Skeletal muscle satellite cell (primary cell): ENCODE data around the gene ZNF502.

Source experiments
- H3K27me3 ChIP-seq: 2 replicates; pipeline ENCODE4 v1.7.0; 2013; ENCODE audit warnings: low read length; ENCODE audit not compliant: control insufficient read depth, insufficient read depth
- H3K36me3 ChIP-seq: 2 replicates; pipeline ENCODE4 v1.7.0; 2013; ENCODE audit warnings: mild to moderate bottlenecking, control low read depth, low read length; ENCODE audit not compliant: insufficient read depth
- H3K4me1 ChIP-seq: 2 replicates; pipeline ENCODE4 v1.7.0; 2013; ENCODE audit warnings: low read length; ENCODE audit not compliant: control insufficient read depth, insufficient read depth
- H3K4me2 ChIP-seq: 2 replicates; pipeline ENCODE4 v1.7.0; 2013; ENCODE audit warnings: mild to moderate bottlenecking, low read length
- H3K4me3 ChIP-seq: 2 replicates; pipeline ENCODE4 v1.7.0; 2013; ENCODE audit warnings: low read length
- H3K9ac ChIP-seq: 2 replicates; pipeline ENCODE4 v1.7.0; 2013; ENCODE audit warnings: mild to moderate bottlenecking, low read depth, low read length, moderate library complexity
- H3K9me3 ChIP-seq: replicated peaks from 2 replicates; pipeline ENCODE4 v1.7.0; 2013; ENCODE audit warnings: mild to moderate bottlenecking, control low read depth, low read length

Gene ZNF502

GRCh38 chr3:44721231-44722102 is 9.0 kb downstream of the ZNF502 start:
- Histone ChIP-seq H3K36me3 (peaks cover 51% of the 10 kb centered on the region), H3K9ac (no peak overlapping the region), H3K9me3 (peaks cover 66% of the 10 kb centered on the region), H3K4me2 (no peak overlapping the region), H3K4me3 (peak overlapping the region; percentile 31), H3K27me3 (no peaks in the 10 kb centered on the region), H3K4me1 (no peaks in the 10 kb centered on the region)

DNA sequence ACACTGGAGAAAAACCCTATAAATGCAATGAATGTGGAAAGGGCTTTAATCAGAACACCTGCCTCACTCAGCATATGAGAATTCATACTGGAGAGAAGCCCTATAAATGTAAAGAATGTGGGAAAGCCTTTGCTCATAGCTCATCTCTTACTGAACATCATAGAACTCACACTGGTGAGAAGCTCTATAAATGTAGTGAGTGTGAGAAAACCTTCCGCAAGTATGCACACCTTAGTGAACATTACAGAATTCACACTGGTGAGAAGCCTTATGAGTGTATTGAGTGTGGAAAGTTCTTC is 9.6 kb downstream of the ZNF502 start:
- Histone ChIP-seq H3K9me3 (peaks cover 64% of the 10 kb centered on the region), H3K36me3 (peaks cover 48% of the 10 kb centered on the region), H3K4me2 (no peak overlapping the region), H3K9ac (no peak overlapping the region), H3K4me3 (peak overlapping the region; percentile 31), H3K4me1 (no peaks in the 10 kb centered on the region), H3K27me3 (no peaks in the 10 kb centered on the region)

GRCh38 chr3:44729384-44729910 is 17.0 kb downstream of the ZNF502 start, which contains the start of gene ZNF501:
Gene ZNF501 (plus strand): TSS chr3:44729635. CDS start chr3:44734422, 4,787 bp downstream.
- peaks cover 75% of the 10 kb centered on the region for H3K9me3 ChIP-seq
- peak within 1 kb of the TSS; percentile 86 for H3K4me2 ChIP-seq
- H3K27me3 ChIP-seq = no peaks in the 10 kb centered on the region
- H3K36me3 ChIP-seq = peaks cover 34% of the 10 kb centered on the region
- peak within 1 kb of the TSS; percentile 83 for H3K4me3 ChIP-seq
- peak within 1 kb of the TSS; percentile 79 for H3K9ac ChIP-seq
- no peaks in the 10 kb centered on the region for H3K4me1 ChIP-seq

- Histone ChIP-seq H3K27me3 (no peaks in the 10 kb centered on the region), H3K4me2 (no peak overlapping the region), H3K9me3 (peaks cover 62% of the 10 kb centered on the region), H3K4me1 (no peaks in the 10 kb centered on the region), H3K9ac (no peak overlapping the region), H3K36me3 (peaks cover 39% of the 10 kb centered on the region), H3K4me3 (no peak overlapping the region)
These were observed 22.2 kb downstream of the ZNF502 start for GRCh38 chr3:44734646-44735168.

GRCh38 chr3:44761101-44761423 is 48.6 kb downstream of the ZNF502 start:
- H3K4me3 ChIP-seq = peak overlapping the region; percentile 84
- H3K4me1 ChIP-seq = peaks cover 7% of the 10 kb centered on the region
- H3K9ac ChIP-seq = peak overlapping the region; percentile 94
- H3K27me3 ChIP-seq = no peaks in the 10 kb centered on the region
- peak overlapping the region; percentile 87 for H3K4me2 ChIP-seq
- peaks cover 2% of the 10 kb centered on the region for H3K9me3 ChIP-seq
- peaks cover 12% of the 10 kb centered on the region for H3K36me3 ChIP-seq

DNA sequence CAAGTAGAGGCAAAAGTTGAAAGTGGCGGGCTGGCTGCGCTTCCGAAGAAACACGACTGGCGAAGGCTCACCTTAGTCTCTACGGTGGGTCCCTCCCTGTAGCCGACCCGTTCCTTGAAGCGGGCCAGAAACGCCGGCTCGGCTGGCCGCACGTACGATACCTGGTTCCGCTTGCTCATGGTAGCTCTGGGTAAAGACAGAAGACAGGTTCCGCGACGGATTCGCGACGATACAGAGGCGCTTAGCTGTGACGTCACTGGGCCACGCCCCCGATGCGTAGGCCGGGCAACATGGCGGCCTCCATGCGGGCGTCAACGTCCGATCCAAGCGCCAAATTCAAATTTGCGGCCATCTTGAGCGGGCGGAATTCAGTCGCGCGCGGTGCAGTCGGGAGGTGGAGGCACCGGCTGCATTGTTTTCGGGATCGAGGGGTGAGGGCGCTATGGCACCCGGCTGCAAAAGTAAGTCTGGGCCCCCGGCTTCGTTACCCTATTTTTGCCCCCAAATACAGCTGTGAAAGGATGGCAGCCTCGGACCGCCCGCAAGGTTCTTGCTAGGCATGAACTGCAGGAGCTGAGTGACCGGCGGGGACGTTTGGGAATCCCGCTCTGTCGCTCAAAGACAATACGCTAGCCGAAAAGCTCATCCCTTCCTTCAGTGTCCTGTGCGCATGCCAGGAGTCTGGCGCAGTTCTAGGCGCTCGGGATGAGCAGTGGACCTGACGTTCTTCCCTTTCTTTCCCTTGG is 49.1 kb downstream of the ZNF502 start, which contains the start of the genes KIAA1143 and KIF15:
Gene KIAA1143 (minus strand): TSS at position 196 of the 746 bp plus-strand sequence. CDS start 17 bp downstream, at position 179.
Gene KIF15 (plus strand): TSS at position 371 of the 746 bp plus-strand sequence. CDS start 72 bp downstream, at position 443.
- Histone ChIP-seq H3K36me3 (peaks cover 9% of the 10 kb centered on the region), H3K9me3 (peaks cover 2% of the 10 kb centered on the region), H3K9ac (peak within 1 kb of the TSS; percentile 94), H3K27me3 (no peaks in the 10 kb centered on the region), H3K4me3 (peak within 1 kb of the TSS; percentile 84), H3K4me2 (peak within 1 kb of the TSS; percentile 87), H3K4me1 (peaks cover 7% of the 10 kb centered on the region)

DNA sequence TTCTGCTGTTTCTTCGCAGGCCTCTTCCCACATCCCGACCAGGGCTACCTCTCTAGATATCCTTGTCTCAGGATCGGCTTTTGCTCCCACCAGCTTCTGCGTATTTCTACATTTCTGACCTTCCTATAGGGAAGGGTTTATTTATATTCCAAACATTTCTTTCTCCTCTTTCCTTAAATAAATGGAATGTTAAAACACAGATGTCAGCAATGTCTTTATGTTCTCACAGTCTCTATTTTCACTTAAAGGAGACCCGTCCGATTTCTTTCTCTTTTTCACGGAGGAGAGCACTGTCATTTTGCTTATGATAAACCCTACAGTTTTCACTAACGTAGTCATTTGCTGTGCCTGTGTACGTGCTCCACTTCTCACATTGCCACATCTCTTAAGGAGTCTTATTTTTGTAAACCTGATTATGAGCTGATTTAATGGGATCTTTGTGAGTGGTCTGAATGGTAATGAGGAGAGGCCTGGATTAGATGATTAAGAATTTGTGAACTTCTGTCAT is 49.8 kb downstream of the ZNF502 start:
- peak overlapping the region; percentile 94 for H3K9ac ChIP-seq
- no peaks in the 10 kb centered on the region for H3K27me3 ChIP-seq
- H3K4me3 ChIP-seq = peak overlapping the region; percentile 84
- H3K4me2 ChIP-seq = peak overlapping the region; percentile 87
- H3K36me3 ChIP-seq = peaks cover 11% of the 10 kb centered on the region
- peaks cover 7% of the 10 kb centered on the region for H3K4me1 ChIP-seq
- peaks cover 2% of the 10 kb centered on the region for H3K9me3 ChIP-seq

DNA sequence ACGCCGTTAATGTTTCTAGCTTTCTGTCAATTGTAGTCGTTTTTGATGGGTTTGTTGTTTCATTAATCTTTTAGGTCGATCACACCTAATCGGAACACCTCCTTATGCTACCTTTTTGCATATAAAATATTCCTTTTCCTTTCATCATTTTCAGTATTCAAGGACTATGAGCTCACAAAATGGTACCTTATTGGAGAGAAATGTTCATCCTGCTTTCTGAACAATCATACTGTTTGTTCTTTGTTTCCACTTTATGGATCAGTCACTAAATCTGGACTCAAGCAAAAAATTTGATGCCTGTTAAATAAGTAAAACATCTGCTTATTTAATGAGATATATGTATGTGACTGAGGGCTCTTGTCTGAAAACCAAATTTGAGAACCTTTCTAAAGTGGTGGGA is 50.2 kb downstream of the ZNF502 start:
- peak overlapping the region; percentile 87 for H3K4me2 ChIP-seq
- no peaks in the 10 kb centered on the region for H3K27me3 ChIP-seq
- H3K4me1 ChIP-seq = peaks cover 7% of the 10 kb centered on the region
- peaks cover 2% of the 10 kb centered on the region for H3K9me3 ChIP-seq
- H3K4me3 ChIP-seq = peak overlapping the region; percentile 84
- peak overlapping the region; percentile 94 for H3K9ac ChIP-seq
- peaks cover 8% of the 10 kb centered on the region for H3K36me3 ChIP-seq

DNA sequence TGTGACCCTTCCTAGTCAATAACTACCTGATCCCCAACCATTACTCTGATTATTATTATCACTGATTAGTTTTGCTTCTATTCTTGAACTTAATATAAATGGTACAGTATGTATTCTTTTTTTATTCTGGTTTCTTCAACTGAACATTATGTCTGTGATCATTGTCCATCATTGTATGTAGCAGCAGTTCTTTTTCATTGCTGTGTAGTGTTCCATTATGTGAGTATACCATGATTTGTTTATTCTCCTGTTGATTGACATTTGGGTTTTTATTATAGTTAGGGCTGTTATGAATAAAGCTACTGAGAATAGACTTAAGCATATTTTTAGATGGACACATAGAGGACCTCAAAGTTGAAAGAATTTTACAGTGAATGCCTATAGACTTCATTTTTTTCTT is 51.8 kb downstream of the ZNF502 start:
- H3K27me3 ChIP-seq = no peaks in the 10 kb centered on the region
- no peak overlapping the region for H3K4me3 ChIP-seq
- H3K9me3 ChIP-seq = peaks cover 2% of the 10 kb centered on the region

DNA sequence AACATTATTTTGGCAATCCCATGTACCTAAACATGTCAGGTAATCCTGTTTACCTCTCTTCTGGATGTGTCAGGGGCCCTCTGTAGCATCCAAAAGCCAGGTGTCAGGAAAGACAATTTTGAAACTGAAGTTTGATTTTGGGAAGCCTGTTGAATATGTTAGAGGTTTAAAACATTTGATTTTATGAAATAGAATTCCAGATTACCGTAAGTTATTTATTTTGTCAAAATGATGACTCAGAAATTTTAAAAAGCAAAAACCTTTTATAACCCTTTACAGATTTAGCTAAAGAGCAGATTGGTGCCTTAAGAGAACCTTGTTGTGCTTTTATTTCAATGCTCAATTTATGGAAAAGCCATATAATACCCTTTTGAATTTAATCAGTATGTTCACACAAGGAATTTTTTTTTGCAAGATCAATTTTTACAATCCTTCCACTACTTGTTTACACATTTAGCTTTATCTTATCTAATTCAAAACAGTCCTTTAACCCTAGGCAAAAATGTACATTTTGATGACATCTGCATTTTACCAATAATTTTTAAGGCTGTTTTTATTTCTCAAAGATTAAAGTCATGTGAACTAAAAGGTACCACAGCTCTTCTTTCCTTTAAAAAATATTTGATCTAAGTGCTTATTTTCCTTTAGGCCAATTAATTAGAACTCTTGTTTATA is 59.1 kb downstream of the ZNF502 start:
- Histone ChIP-seq H3K27me3 (no peaks in the 10 kb centered on the region), H3K36me3 (peaks cover 9% of the 10 kb centered on the region), H3K9ac (no peak overlapping the region), H3K4me3 (no peak overlapping the region), H3K4me1 (no peaks in the 10 kb centered on the region), H3K9me3 (no peaks in the 10 kb centered on the region), H3K4me2 (no peak overlapping the region)

More for the DNA sequence above, 51.8 kb downstream of the ZNF502 start:
- Histone ChIP-seq H3K9ac (no peak overlapping the region), H3K4me1 (peaks cover 7% of the 10 kb centered on the region), H3K4me2 (no peak overlapping the region), H3K36me3 (peaks cover 8% of the 10 kb centered on the region)

GRCh38 chr3:44772099-44772442 is 59.6 kb downstream of the ZNF502 start:
- H3K27me3 ChIP-seq = no peaks in the 10 kb centered on the region
- peaks cover 9% of the 10 kb centered on the region for H3K36me3 ChIP-seq
- H3K4me3 ChIP-seq = no peak overlapping the region
- H3K9ac ChIP-seq = no peak overlapping the region
- H3K4me2 ChIP-seq = no peak overlapping the region
- H3K4me1 ChIP-seq = no peaks in the 10 kb centered on the region
- H3K9me3 ChIP-seq = no peaks in the 10 kb centered on the region
